Duodenal mucosa (tissue), 2 donors: Measurements from ENCODE around the gene PKLR.
"Not testable (repeated sequence)": the region's sequence is repeated elsewhere in the genome, so short reads cannot be mapped to it uniquely, and the experiment has no call there.

Experiments used
- H3K27ac ChIP-seq: one replicate; pipeline ENCODE4 v1.7.0; 2013; ENCODE audit warnings: low read depth, low read length
- H3K27me3 ChIP-seq, 2 donors: one replicate each; pipeline ENCODE4 v1.7.0; 2013; ENCODE audit warnings: low read length in 2 of 2, control low read depth in 1 of 2; ENCODE audit not compliant: insufficient read depth in 2 of 2, control insufficient read depth in 1 of 2
- H3K36me3 ChIP-seq, 2 donors: one replicate each; pipeline ENCODE4 v1.7.0; 2013; ENCODE audit warnings: low read length in 2 of 2, control low read depth in 1 of 2; ENCODE audit not compliant: insufficient read depth in 2 of 2, control insufficient read depth in 1 of 2
- H3K4me1 ChIP-seq, 2 donors: one replicate each; pipeline ENCODE4 v1.7.0; 2013; ENCODE audit warnings: low read length in 2 of 2, control low read depth in 1 of 2; ENCODE audit not compliant: insufficient read depth in 2 of 2, control insufficient read depth in 1 of 2
- H3K4me3 ChIP-seq, 2 donors: one replicate each; pipeline ENCODE4 v1.7.0; 2013; ENCODE audit warnings: low read length in 2 of 2, low read depth in 1 of 2
- H3K9ac ChIP-seq, 2 donors: one replicate each; pipeline ENCODE4 v1.7.0; 2013; ENCODE audit warnings: low read length in 2 of 2, low read depth in 1 of 2
- H3K9me3 ChIP-seq, 2 donors: one replicate each; pipeline ENCODE4 v1.7.0; 2013; ENCODE audit warnings: low read length in 2 of 2, control low read depth in 1 of 2; ENCODE audit not compliant: control insufficient read depth in 1 of 2

The PKLR gene

GRCh38 chr1:155300553-155301329 lies 497 bp downstream of the PKLR start:
- H3K9me3 ChIP-seq: no peaks in the 10 kb centered on the region
- H3K9ac ChIP-seq: peak overlapping the region in 1 of 2 donors; percentile 40
- no peak overlapping the region for H3K27ac ChIP-seq
- no peaks in the 10 kb centered on the region for H3K36me3 ChIP-seq
- H3K4me3 ChIP-seq: peak overlapping the region in 1 of 2 donors; percentile 15
- peaks cover 0 to 5% of the 10 kb centered on the region in 2 donors for H3K27me3 ChIP-seq
- H3K4me1 ChIP-seq: peaks cover 22 to 23% of the 10 kb centered on the region in 2 donors

DNA sequence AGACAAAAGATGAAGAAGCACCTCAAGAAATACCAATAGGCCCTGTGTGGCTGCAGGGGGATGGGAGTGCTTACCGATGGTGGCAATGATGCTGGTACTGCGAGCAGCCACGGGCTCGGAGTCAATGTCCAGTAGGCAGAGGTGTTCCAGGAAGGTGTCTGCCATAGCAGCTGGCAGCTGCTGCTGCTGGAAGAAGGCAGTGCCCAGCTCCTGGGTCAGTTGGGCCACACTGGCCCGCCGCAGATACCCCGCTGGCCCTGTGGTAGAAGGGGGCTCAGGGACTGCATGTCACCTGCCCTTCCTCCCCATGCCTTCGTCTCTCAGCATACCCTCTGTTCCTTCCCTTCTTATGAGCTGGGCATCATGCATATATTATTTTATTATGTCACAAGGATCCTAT lies 1.2 kb downstream of the PKLR start:
- no peaks in the 10 kb centered on the region for H3K9me3 ChIP-seq
- H3K36me3 ChIP-seq: peaks cover 0 to 3% of the 10 kb centered on the region in 2 donors
- H3K4me1 ChIP-seq: peaks cover 21 to 23% of the 10 kb centered on the region in 2 donors
- peak overlapping the region in 1 of 2 donors; percentile 18 for H3K9ac ChIP-seq
- H3K4me3 ChIP-seq: no peak overlapping the region
- H3K27ac ChIP-seq: no peak overlapping the region
- H3K27me3 ChIP-seq: peaks cover 0 to 7% of the 10 kb centered on the region in 2 donors

DNA sequence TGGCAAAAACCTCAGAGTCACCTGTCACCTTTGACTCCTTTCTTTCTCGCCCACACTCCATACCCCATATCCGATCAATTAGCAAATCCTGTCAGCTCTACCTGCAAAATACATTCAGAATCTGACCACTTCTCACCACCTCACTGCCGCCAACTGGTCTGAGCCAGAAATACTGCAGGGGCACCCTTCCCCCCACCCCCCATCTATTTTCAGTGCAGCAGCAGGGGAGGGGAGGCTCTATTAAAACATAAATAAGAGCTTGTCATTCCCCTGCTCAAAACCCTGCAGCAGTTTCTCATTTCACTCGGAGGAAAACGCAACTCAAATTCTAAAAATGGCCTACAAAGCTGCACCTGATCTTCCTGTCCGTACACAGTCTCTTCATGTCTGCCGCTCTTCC lies 3.9 kb downstream of the PKLR start:
- Histone ChIP-seq H3K4me1 (peaks cover 17% of the 10 kb centered on the region in 2 donors), H3K9me3 (no peaks in the 10 kb centered on the region), H3K4me3 (no peak overlapping the region), H3K27ac (no peak overlapping the region), H3K36me3 (peaks cover 0 to 3% of the 10 kb centered on the region in 2 donors), H3K9ac (no peak overlapping the region), H3K27me3 (peaks cover 0 to 7% of the 10 kb centered on the region in 2 donors)

GRCh38 chr1:155296661-155297060 lies 4.6 kb downstream of the PKLR start:
- Histone ChIP-seq H3K4me1 (peaks cover 17% of the 10 kb centered on the region in 2 donors), H3K9me3 (no peaks in the 10 kb centered on the region), H3K9ac (no peak overlapping the region), H3K4me3 (no peak overlapping the region), H3K27ac (no peak overlapping the region), H3K27me3 (peaks cover 0 to 7% of the 10 kb centered on the region in 2 donors), H3K36me3 (peaks cover 0 to 3% of the 10 kb centered on the region in 2 donors)

GRCh38 chr1:155295942-155296267 lies 5.3 kb downstream of the PKLR start:
- H3K36me3 ChIP-seq: peaks cover 0 to 3% of the 10 kb centered on the region in 2 donors

DNA sequence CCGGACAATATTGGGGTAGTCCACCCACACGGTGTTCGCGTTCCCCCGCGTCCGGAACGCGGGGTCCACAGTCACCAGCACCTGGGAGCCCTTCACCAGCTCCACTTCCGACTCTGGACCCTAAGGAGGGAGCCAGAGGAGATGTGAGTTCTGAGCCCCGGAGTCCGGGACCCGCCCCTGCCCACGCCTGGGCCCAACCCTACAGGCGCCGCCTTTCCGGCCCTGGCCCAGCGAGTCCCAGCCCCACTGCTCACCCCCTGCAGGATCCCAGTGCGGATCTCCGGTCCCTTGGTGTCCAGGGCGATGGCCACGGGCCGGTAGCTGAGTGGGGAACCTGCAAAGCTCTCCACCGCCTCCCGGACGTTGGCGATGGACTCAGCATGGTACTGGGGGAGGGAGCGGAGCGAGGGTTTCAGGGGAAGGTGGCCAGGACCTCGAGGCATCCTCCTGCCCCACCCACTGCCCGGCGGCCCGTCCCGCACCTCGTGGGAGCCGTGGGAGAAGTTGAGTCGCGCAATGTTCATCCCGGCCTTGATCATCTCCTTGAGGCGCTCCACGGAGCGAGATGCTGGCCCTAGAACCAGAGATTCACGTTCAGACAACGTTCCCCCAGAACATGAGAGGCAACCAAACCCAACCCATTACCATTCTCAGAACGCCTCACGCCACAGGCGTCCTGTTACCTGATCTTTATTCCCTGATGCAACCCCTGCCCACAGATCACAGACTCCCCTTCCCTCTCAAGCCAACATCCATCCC lies 5.9 kb downstream of the PKLR start:
- peaks cover 6% of the 10 kb centered on the region in 2 donors for H3K4me1 ChIP-seq
- no peaks in the 10 kb centered on the region for H3K9me3 ChIP-seq
- H3K4me3 ChIP-seq: no peak overlapping the region
- peaks cover 0 to 3% of the 10 kb centered on the region in 2 donors for H3K36me3 ChIP-seq
- H3K27me3 ChIP-seq: peaks cover 0 to 7% of the 10 kb centered on the region in 2 donors
- H3K27ac ChIP-seq: no peak overlapping the region
- no peak overlapping the region for H3K9ac ChIP-seq

More at GRCh38 chr1:155295942-155296267, 5.3 kb downstream of the PKLR start:
- Histone ChIP-seq H3K4me1 (peaks cover 10 to 12% of the 10 kb centered on the region in 2 donors), H3K4me3 (no peak overlapping the region), H3K9me3 (no peaks in the 10 kb centered on the region), H3K9ac (no peak overlapping the region), H3K27me3 (peaks cover 0 to 7% of the 10 kb centered on the region in 2 donors), H3K27ac (no peak overlapping the region)

GRCh38 chr1:155294520-155295182 lies 6.6 kb downstream of the PKLR start:
- no peaks in the 10 kb centered on the region for H3K9me3 ChIP-seq
- no peaks in the 10 kb centered on the region for H3K4me1 ChIP-seq
- no peak overlapping the region for H3K9ac ChIP-seq
- H3K4me3 ChIP-seq: no peak overlapping the region
- no peak overlapping the region for H3K27ac ChIP-seq
- peaks cover 0 to 3% of the 10 kb centered on the region in 2 donors for H3K36me3 ChIP-seq
- peaks cover 0 to 7% of the 10 kb centered on the region in 2 donors for H3K27me3 ChIP-seq

DNA sequence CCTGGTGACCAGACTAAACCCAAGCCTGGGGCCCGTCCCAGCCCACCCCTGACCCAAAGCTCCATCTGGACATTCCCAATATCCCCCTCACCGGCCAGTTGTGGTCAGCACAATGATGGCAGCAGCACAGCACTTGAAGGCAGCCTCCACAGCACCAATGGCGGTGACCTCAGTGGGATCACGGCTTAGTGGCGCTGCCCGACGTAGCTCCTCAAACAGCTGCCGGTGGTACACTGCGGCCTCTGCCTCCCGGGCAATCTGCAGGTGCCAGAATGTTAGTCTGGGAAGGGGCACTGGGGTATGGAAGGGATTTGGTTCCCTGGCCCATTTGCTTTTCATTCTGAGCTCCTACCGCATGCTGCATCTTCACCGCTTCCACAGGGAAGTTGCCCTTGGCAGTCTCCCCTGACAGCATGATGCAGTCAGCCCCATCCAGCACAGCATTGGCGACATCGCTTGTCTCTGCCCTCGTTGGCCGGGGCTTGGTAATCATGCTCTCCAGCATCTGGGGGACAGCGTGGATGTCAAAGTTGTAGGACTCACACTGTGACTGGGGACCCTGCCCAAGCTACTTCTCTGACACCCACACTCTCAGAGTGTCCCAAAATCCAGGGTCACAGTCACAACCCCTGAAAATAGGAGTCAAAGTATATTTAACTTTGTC lies 8.0 kb downstream of the PKLR start:
- Histone ChIP-seq H3K27me3 (peaks cover 0 to 7% of the 10 kb centered on the region in 2 donors), H3K27ac (no peak overlapping the region), H3K36me3 (peaks cover 0 to 7% of the 10 kb centered on the region in 2 donors), H3K4me3 (no peak overlapping the region), H3K9ac (no peak overlapping the region), H3K9me3 (no peaks in the 10 kb centered on the region), H3K4me1 (no peaks in the 10 kb centered on the region)

DNA sequence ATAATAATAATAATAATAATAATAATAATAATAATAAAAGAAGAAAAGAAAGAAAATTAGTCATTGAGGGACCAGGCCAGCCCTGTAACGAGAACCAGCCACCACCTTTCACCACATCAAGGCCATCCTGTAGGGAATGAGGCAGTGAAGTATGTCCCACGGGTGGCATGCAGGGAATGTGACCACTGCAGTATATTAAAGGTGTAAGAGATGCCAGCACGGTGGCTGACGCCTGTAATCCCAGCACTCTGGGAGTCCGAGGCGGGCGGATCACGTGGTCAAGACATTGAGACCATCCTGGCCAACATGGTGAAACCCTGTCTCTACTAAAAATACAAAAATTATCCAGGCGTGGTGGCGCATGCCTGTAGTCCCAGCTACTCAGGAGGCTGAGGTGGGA lies 10.2 kb downstream of the PKLR start:
- not testable (repeated sequence) for H3K27ac ChIP-seq, H3K36me3 ChIP-seq, H3K4me1 ChIP-seq, H3K9ac ChIP-seq, H3K27me3 ChIP-seq, H3K9me3 ChIP-seq, H3K4me3 ChIP-seq
